ENCODE measurements around the gene TTLL11.

TTLL11 gene

DNA sequence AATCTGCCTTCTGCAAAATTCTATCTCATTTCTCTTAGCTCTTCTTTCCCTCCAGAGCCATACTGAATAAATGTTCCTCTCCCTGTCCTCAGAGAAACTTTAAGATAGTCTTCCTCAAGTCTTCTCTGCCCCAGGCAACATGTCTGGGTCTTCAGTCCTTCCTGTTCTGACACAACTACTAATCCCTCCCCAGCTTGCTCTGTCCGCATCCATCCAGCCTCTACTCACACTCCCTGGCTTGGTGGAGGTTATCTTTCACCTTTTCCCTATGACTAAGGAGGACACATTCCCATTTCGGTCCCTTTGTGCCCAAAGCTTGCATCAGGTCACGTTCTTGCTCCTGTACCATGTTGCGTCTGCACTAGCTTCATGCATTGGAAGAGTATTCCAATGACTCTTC lies 143.3 kb downstream of the TTLL11 start:
- in situ Hi-C loops (cut with HindIII; ENCODE audit: low sequenced_read_pairs), result no loop called here

DNA sequence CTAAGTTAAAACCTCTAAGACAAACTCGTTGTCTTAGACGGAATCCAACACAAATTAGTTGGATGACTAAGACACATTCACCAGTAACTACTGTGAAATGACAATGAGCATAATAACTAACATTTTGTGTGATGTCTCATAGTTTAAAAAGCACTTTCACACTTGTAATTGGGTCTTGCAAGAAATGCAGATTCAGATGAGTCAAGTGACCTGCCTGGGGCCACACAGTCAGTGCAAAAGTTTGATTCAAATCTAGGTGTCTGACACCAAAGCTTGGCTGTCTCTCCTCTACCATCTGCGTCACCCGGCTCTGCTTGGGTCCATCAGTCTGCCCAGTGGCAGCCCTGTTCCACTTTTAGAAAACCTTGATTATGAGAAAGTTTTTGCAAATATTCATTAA lies 143.7 kb downstream of the TTLL11 start:
- in situ Hi-C loops (cut with HindIII; ENCODE audit: low sequenced_read_pairs), result no loop called here

DNA sequence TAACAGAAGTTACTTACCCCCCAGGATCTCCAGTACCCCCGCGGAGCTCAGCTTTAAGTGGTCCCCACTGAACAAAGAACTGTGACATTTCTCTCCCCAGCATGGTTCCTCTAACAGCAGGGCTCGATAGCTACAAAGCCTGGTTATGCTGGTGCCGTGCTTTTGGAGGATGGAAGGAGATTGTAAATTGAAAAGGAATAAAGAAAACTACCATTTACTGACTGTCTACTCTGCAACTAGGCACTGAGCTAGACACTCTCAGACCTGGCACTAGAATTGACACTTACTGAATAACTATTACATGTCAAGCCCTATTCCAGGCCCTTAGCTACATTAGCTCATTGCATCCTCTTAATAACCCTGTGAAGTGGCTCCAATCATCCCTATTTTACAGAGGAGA lies 145.3 kb downstream of the TTLL11 start:
- in situ Hi-C loops (cut with HindIII; ENCODE audit: low sequenced_read_pairs), result no loop called here

DNA sequence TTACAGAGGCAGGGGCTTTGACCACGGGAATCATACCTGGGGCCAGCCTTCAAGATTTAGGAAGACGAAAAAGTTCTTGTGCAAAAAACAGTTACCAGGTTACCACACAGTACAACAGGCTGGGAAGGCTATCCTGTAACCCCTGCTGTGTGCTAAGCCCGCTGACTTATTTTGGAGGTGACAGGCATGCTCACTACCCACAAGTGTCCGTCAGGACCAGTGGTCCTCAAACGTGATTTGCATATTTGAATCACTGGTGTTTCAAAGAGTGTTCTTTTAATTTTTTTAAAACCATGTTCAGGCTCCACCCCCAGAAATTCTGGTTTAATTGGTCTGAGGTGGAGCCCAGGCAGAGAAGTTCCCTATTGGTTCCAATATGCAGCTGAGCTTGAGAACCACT lies 146.6 kb downstream of the TTLL11 start:
- in situ Hi-C loops (cut with HindIII; ENCODE audit: low sequenced_read_pairs), result no loop called here

DNA sequence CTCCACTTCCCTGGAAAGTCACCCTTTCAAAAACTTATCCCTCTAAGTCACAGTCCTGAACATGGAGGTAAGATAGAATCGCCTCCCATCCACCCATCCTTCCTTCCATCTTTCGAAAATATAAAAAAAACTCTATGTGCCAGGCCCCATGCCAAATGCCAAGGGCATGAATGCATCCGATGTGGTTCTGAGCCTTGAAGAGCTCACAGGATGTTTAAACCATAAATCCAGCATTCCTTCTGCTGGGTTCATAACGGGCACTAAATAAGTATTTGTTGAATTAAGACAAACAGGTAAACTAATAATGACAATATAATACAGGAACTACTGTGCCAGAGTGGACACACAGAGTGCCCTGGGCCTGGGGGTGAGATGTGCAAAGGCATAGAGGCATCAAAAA lies 147.3 kb downstream of the TTLL11 start:
- in situ Hi-C loops (cut with HindIII; ENCODE audit: low sequenced_read_pairs), result no loop called here

DNA sequence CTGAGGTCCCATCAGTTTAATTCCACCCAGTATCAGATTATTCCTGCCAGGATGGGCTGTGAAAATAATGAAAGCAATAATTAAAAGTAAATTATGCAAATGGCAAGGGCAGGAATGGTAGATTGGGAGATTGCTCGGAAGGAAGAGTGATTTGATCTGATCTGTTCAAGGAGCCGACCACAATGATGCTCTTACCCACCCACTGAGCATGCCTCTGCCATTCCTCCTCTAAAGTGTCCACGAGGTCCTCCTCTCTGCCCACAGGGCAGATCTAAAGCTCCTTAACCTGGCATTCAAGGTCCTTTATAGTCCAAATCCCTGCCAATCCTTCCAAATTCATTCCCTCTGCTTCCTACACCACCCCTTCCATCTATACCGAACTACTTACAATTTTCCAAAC lies 147.8 kb downstream of the TTLL11 start:
- in situ Hi-C loops (cut with HindIII; ENCODE audit: low sequenced_read_pairs), result no loop called here

DNA sequence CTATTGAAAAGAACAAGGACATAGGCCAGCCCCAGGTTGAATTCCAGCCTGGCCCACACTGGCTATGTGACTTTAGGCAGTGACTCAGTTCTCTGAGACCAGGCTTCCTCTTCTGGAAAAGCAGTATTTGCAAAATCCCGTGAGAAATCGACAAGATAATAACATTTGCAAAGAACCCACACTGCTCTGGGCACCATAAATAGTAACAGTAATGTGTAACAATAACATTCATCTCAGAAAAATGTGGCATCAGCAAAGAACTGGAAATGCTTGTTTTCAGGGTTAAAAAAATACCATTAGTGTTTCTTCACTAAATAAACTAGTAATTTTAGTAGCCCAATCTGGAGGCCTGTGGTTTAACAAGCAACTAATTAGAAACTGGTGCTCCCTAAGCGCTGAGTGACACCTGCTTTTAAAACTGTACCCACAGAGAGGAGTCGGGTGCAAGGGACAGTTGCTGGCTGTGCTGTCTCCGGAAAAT lies 148.4 kb downstream of the TTLL11 start:
- in situ Hi-C loops (cut with HindIII; ENCODE audit: low sequenced_read_pairs), result no loop called here

GRCh38 chr9:121943463-121943862 lies 149.6 kb downstream of the TTLL11 start:
- in situ Hi-C loops (cut with HindIII; ENCODE audit: low sequenced_read_pairs), result no loop called here

GRCh38 chr9:121942866-121943382 lies 150.2 kb downstream of the TTLL11 start:
- in situ Hi-C loops (cut with HindIII; ENCODE audit: low sequenced_read_pairs), result no loop called here

DNA sequence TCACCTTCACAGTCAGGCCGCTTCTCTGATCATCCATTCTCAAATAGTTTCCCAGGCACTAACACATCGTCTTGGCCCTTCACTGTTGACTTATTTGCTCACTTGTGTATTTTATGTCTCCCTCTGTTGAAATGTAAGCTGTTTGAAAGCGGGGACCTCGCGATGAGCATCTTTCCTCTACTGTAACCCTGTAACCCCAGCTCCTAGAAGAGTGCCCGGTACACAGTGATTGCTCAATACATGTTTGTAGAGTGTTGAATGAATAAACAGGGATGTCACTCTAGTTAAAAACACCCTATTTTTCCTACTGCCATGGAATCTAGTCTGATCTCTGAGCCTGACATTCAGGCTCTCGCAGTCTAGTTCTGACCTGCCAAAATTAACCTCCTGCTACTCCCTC lies 150.8 kb downstream of the TTLL11 start:
- in situ Hi-C loops (cut with HindIII; ENCODE audit: low sequenced_read_pairs), result no loop called here

DNA sequence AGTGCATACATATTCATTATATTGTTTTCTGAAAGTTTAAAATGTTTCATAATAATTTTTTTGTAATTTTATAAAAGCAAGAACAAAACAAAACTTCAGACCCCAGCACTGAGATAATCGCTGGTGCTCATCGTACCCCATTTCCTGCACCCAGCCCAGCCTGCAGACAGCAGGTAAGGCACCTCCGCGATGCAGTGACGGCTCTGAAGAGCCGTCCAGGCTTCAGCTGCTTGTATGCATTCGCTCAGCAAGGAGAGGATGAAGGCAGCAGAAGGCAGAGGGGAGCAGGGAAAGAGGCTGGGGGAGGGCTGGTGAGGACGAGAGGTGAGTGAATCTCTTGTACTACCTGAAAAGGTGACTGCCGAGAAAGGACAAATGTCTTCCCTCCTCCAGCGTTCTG lies 153.5 kb downstream of the TTLL11 start:
- in situ Hi-C loops (cut with HindIII; ENCODE audit: low sequenced_read_pairs), result no loop called here

GRCh38 chr9:121938621-121939020 lies 154.5 kb downstream of the TTLL11 start:
- in situ Hi-C loops (cut with HindIII; ENCODE audit: low sequenced_read_pairs), result no loop called here

DNA sequence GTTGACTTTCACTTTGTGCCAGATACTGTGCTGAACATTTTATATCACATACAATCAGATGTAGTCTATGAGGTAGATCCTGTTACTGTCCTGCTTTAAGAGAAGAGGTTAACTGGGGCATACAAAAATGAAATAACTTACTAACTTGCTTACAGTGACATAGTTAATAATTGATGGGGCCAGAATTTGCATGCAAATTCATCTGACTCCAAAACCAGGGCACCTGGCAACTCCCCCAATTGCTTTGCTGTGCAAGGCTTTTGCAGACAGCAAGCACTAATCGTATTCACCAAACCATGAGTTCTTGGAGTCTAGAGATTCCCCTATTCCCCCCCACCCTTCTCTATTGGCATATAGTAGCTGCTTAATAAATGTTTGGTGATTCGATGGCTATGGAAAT lies 155.9 kb downstream of the TTLL11 start:
- in situ Hi-C loops (cut with HindIII; ENCODE audit: low sequenced_read_pairs), result no loop called here

DNA sequence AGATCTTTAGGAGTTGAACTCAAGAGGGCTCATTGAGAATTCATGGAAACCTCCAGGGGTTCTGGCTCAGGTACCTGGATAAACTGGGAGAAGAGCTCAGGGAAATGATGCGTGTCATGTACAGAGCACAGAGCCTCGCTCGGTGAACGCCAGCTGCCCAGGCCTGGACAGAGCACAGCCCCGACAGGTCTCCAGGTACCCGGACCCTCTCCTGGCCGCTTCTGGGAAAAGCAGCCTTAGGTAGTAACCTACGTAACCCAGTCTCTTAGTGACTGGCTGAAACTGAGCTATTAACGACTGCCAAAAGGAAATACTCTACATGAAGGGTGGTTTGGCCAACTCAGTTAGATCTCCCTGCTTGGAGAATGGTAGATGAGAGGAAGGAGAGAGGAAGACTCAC lies 157.4 kb downstream of the TTLL11 start:
- in situ Hi-C loops (cut with HindIII; ENCODE audit: low sequenced_read_pairs), result no loop called here

DNA sequence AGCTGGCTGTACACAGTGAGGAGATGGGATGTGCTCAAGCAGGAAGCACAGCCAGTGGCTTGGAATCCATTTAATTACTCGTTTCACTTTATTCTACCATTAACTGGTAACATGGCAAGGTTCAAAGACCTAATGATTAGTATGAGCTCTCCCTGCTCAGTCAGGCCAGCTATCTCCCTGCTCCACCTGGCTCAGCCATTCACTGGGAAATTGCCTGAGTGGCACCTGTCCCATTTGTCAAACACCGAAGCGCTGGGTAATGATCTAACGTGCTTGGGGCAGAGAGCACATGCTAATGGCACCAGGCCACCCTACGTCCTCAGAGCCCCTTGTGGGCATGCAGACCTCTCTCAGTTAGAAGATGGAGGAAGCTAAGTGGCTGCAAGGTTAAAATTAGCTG lies 162.2 kb downstream of the TTLL11 start:
- in situ Hi-C loops (cut with HindIII; ENCODE audit: low sequenced_read_pairs), result no loop called here

GRCh38 chr9:121929893-121930875 lies 162.9 kb downstream of the TTLL11 start:
- in situ Hi-C loops (cut with HindIII; ENCODE audit: low sequenced_read_pairs), result no loop called here

DNA sequence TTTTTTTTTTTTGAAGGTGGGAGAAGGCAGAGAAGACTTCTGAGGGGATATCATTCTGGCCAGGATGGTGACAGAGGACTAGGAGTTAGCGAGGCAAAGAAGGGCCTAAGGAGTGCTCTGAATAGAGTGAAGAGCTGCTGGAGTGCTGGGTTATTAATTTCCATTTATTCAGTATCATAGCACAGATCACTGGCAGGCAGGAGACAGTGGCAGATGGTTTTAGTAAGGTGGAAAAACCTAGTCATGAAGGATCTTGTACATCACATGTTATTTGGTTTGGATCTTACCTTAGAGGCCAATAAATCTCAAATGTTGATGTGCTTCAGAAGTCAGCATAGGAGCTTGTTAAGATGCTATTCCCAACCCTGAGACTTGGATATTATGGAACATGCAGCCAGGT lies 165.5 kb downstream of the TTLL11 start:
- in situ Hi-C loops (cut with HindIII; ENCODE audit: low sequenced_read_pairs), result no loop called here

GRCh38 chr9:121927081-121927480 lies 166.0 kb downstream of the TTLL11 start:
- in situ Hi-C loops (cut with HindIII; ENCODE audit: low sequenced_read_pairs), result no loop called here

DNA sequence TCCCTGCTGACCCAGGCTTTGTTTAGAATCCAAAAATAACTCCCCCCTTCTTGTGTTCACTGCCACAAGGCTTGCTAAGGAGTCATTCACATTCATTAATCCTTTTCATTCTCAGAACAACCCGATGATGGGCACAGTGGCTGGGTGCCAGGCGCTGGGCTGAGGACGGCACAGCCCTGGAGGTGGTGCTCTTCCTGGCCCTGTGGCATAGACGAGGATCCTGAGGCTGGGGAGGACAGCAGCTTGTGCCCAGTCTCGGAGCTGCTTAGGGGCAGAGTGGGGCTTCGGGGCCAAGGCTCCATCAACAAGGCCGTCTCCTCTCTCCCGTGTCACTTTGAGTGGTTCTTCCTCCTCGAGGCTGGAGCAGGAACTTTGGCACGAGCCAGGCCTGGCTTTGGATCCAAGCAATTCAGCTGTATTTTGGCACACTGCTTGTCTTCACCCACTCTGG lies 166.7 kb downstream of the TTLL11 start:
- in situ Hi-C loops (cut with HindIII; ENCODE audit: low sequenced_read_pairs), result no loop called here

DNA sequence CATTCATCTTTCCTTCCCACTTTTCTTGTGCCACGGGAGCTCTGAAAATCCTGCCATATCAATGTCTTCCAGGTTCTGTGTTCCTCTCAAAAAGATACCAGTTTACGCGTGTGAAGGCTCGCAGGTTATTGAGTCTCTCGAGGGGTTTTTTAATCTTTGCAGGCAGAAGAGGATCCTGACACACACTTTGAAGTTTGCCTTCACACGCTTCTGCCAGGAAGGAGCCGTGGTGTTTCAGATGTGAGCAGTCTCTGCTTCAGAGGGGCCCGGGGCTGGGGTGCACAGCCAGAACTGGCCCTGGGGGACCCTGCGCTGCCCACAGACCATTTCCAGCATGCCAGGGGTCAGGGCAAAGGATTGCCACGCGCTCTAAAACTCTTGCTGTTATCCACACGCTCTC lies 167.2 kb downstream of the TTLL11 start:
- in situ Hi-C loops (cut with HindIII; ENCODE audit: low sequenced_read_pairs), result no loop called here

DNA sequence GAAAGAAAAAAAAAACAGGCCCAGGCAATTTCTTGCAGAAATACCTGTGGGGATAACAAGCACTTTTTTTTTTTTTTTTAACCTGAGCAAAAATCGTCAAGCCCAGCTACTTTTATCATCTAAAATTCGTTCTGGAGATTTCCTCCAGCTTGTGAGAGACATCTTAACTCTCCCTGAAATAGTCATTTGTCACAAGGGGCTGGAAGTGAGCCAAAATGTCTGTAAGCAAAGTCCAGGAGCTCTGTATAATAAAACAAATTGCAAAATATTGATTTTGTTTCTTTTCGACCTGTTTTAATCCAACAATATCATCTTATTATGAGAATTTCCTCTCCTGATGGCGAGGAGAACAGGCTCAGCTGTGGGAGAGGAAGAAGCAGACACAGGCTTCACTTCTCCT lies 168.4 kb downstream of the TTLL11 start:
- in situ Hi-C loops (cut with HindIII; ENCODE audit: low sequenced_read_pairs), result no loop called here

GRCh38 chr9:121921444-121921843 lies 171.7 kb downstream of the TTLL11 start:
- in situ Hi-C loops (cut with HindIII; ENCODE audit: low sequenced_read_pairs), result no loop called here
